DOHH2 (cell line): ENCODE data around the gene PPARA.

Source experiments
- CTCF ChIP-seq: fragments of 200-600 bp; sonication (generic); IDR thresholded peaks from one replicate; pipeline ENCODE4 v1.5.1; 2014; ENCODE audit warnings: antibody characterized with exemption, mild to moderate bottlenecking, low read depth, low read length; ENCODE audit not compliant: poor library complexity, severe bottlenecking
- EZH2phosphoT487 ChIP-seq: fragments of 200-600 bp; sonication (generic); IDR thresholded peaks from 2 replicates; pipeline ENCODE4 v1.6.1; 2017; ENCODE audit warnings: borderline replicate concordance, mild to moderate bottlenecking, antibody characterized with exemption, low read length, moderate library complexity, mixed read lengths

GRCh38 chr22:46198274-46198673 lies 47.9 kb downstream of the PPARA start:
- TF ChIP-seq CTCF (no peak), EZH2phosphoT487 (no peak)
